ENCODE measurements around the gene PAPOLG. TPM values are rescaled to one million over a fixed set of nuclear protein-coding genes. Genes with fewer than 3 reads are reported as not detected.
A peak's percentile ranks its signal among the peaks of the same experiment; 100 is the strongest.

PAPOLG gene
- total RNA-seq, 1 donor from 2014 or later: 19.5 TPM

DNA sequence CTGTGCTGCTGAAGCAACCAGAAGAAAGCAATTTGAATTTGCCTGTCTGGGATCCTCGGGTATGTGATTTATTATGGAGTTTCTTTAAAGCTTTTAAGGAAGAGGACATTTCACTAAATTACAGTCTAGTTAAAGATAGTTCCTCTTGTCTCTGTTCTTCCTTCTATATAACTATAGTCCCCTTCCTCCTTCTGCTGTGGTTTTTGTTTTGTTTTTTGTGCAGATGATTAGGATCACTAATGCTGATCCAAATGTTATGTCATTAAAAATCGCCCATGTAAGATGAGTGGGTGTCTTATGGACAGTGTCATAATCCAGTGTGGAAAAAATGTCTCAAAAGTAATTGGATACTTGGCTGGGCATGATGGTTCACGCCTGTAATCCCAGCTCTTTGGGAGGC is 24.7 kb downstream of the PAPOLG start:
- DNase-seq (ENCODE audit: low spot score): no peak
- H3K27me3 Mint-ChIP-seq (ENCODE audit: unreplicated experiment): no peaks in the 10 kb centered on the region
- H3K36me3 Mint-ChIP-seq (ENCODE audit: low read depth, unreplicated experiment): peaks cover 8% of the 10 kb centered on the region
- TF ChIP-seq, protein P1, sequence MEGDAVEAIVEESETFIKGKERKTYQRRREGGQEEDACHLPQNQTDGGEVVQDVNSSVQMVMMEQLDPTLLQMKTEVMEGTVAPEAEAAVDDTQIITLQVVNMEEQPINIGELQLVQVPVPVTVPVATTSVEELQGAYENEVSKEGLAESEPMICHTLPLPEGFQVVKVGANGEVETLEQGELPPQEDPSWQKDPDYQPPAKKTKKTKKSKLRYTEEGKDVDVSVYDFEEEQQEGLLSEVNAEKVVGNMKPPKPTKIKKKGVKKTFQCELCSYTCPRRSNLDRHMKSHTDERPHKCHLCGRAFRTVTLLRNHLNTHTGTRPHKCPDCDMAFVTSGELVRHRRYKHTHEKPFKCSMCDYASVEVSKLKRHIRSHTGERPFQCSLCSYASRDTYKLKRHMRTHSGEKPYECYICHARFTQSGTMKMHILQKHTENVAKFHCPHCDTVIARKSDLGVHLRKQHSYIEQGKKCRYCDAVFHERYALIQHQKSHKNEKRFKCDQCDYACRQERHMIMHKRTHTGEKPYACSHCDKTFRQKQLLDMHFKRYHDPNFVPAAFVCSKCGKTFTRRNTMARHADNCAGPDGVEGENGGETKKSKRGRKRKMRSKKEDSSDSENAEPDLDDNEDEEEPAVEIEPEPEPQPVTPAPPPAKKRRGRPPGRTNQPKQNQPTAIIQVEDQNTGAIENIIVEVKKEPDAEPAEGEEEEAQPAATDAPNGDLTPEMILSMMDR (IDR thresholded peaks at IDR 0.05; ENCODE audit: unreplicated experiment): no peak
- H3K4me3 Mint-ChIP-seq (ENCODE audit: unreplicated experiment): no peak overlapping the region
- no peaks in the 10 kb centered on the region for H3K9me3 Mint-ChIP-seq (ENCODE audit: unreplicated experiment)
- no peaks in the 10 kb centered on the region for H3K4me1 Mint-ChIP-seq (ENCODE audit: unreplicated experiment)
- H3K27ac Mint-ChIP-seq (ENCODE audit: unreplicated experiment): no peak overlapping the region

- peaks cover 44% of the 10 kb centered on the region for H3K36me3 Mint-ChIP-seq (ENCODE audit: low read depth, unreplicated experiment)
- peaks cover 3% of the 10 kb centered on the region for H3K27me3 Mint-ChIP-seq (ENCODE audit: unreplicated experiment)
- TF ChIP-seq, protein P1 (IDR thresholded peaks at IDR 0.05; ENCODE audit: unreplicated experiment): no peak
- no peak for DNase-seq (ENCODE audit: low spot score)
- H3K4me3 Mint-ChIP-seq (ENCODE audit: unreplicated experiment): no peak overlapping the region
- peaks cover 6% of the 10 kb centered on the region for H3K4me1 Mint-ChIP-seq (ENCODE audit: unreplicated experiment)
- no peak overlapping the region for H3K27ac Mint-ChIP-seq (ENCODE audit: unreplicated experiment)
- H3K9me3 Mint-ChIP-seq (ENCODE audit: unreplicated experiment): no peaks in the 10 kb centered on the region
These were observed 37.1 kb downstream of the PAPOLG start for GRCh38 chr2:60793169-60793568.

- Mint-ChIP-seq H3K4me3 (ENCODE audit: unreplicated experiment) (no peak overlapping the region), H3K4me1 (ENCODE audit: unreplicated experiment) (peaks cover 6% of the 10 kb centered on the region), H3K9me3 (ENCODE audit: unreplicated experiment) (no peaks in the 10 kb centered on the region), H3K27me3 (ENCODE audit: unreplicated experiment) (peaks cover 3% of the 10 kb centered on the region), H3K27ac (ENCODE audit: unreplicated experiment) (no peak overlapping the region), H3K36me3 (ENCODE audit: low read depth, unreplicated experiment) (peaks cover 35% of the 10 kb centered on the region)
- TF ChIP-seq, protein P1 (IDR thresholded peaks at IDR 0.05; ENCODE audit: unreplicated experiment): peak; percentile 35
- no peak for DNase-seq (ENCODE audit: low spot score)
These were observed 38.3 kb downstream of the PAPOLG start for GRCh38 chr2:60794271-60794863.

- Mint-ChIP-seq H3K9me3 (ENCODE audit: unreplicated experiment) (no peaks in the 10 kb centered on the region), H3K4me3 (ENCODE audit: unreplicated experiment) (no peak overlapping the region), H3K27ac (ENCODE audit: unreplicated experiment) (peak overlapping the region; percentile 83), H3K4me1 (ENCODE audit: unreplicated experiment) (peaks cover 6% of the 10 kb centered on the region), H3K36me3 (ENCODE audit: low read depth, unreplicated experiment) (peaks cover 17% of the 10 kb centered on the region), H3K27me3 (ENCODE audit: unreplicated experiment) (peaks cover 3% of the 10 kb centered on the region)
- TF ChIP-seq, protein P1 (IDR thresholded peaks at IDR 0.05; ENCODE audit: unreplicated experiment): no peak
- no peak for DNase-seq (ENCODE audit: low spot score)
These were observed 40.8 kb downstream of the PAPOLG start for GRCh38 chr2:60796573-60797509.

GRCh38 chr2:60804473-60804872 is 48.4 kb downstream of the PAPOLG start:
- no peak overlapping the region for H3K27ac Mint-ChIP-seq (ENCODE audit: unreplicated experiment)
- TF ChIP-seq, protein P1 (IDR thresholded peaks at IDR 0.05; ENCODE audit: unreplicated experiment): no peak
- H3K36me3 Mint-ChIP-seq (ENCODE audit: low read depth, unreplicated experiment): no peaks in the 10 kb centered on the region
- peaks cover 9% of the 10 kb centered on the region for H3K4me1 Mint-ChIP-seq (ENCODE audit: unreplicated experiment)
- peaks cover 10% of the 10 kb centered on the region for H3K27me3 Mint-ChIP-seq (ENCODE audit: unreplicated experiment)
- no peaks in the 10 kb centered on the region for H3K9me3 Mint-ChIP-seq (ENCODE audit: unreplicated experiment)
- no peak overlapping the region for H3K4me3 Mint-ChIP-seq (ENCODE audit: unreplicated experiment)
- DNase-seq (ENCODE audit: low spot score): no peak
